SK-N-MC (cell line): ENCODE data around the gene FHOD1.

Experiments used
- EZH2 ChIP-seq: fragments of 200-600 bp; sonication (generic); IDR thresholded peaks from one replicate; pipeline ENCODE4 v1.6.1; 2017; ENCODE audit warnings: antibody characterized with exemption
- FOXP2 ChIP-seq: optimal IDR thresholded peaks from 2 replicates; pipeline ENCODE3; 2011; ENCODE audit warnings: mild to moderate bottlenecking, moderate library complexity; ENCODE audit not compliant: insufficient read depth; ENCODE audit errors: extremely low read length, control extremely low read depth
- POLR2AphosphoS5 ChIP-seq: IDR thresholded peaks from 2 replicates; pipeline ENCODE4 v1.6.1; 2012; ENCODE audit warnings: mild to moderate bottlenecking, low read depth, low read length, borderline replicate concordance

GRCh38 chr16:67212766-67213165 lies 34.5 kb downstream of the FHOD1 start:
- TF ChIP-seq EZH2 (no peak), POLR2AphosphoS5 (no peak), FOXP2 (no peak)
